GM18505 (cell line): ENCODE data around the gene TMEM37.

Experiments used
- ATAC-seq: cut with Tn5 transposase; IDR thresholded peaks from one replicate; pipeline ENCODE4 v1.9.1; 2021; ENCODE audit not compliant: unreplicated experiment
- POLR2A ChIP-seq: IDR thresholded peaks from 4 replicates; pipeline ENCODE4 v1.6.1; 2011; ENCODE audit warnings: borderline replicate concordance; ENCODE audit not compliant: insufficient read depth, insufficient read length; ENCODE audit errors: extremely low read depth

The TMEM37 gene

DNA sequence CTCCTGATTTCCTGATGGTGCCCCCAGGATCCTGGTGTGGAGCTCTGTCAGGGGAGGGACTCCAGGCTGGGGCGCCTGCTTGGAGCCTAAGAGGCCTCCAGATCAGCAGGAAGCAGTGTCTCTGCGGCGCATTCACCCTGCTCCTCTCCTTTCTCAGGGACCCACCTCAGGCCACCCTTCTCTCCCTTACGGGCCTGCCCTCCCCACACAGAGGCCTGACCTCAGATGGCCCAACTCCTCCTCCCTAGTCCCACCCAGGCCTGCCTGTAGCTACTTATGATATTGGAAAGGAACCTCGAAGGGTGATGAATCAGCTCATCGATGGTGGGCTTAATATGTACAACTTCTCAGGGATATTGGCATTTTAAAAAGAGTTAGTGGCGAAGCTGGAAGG, 10.6 kb downstream of the TMEM37 start:
- no peak for ATAC-seq
- TF ChIP-seq POLR2A = no peak

DNA sequence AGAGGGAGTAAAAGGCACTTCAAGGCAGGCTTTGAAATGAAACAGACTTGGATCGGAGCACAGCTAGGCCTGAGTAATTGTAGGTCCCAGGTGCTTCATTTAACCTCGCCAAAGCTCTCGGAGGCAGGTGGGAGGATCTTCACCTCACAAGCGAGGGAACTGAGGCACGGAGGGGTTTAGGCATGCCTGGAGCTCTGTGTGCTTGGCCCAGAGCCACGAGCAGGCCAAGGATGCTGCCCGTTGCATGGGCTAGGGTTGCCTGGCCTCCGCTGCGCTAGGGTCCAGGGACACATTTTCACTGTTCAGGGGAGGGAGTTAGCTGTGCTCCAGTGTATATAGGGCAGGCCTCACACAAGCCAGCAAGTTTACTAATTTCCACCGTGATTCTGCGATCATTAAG, 11.2 kb downstream of the TMEM37 start:
- TF ChIP-seq POLR2A = no peak
- ATAC-seq = no peak

DNA sequence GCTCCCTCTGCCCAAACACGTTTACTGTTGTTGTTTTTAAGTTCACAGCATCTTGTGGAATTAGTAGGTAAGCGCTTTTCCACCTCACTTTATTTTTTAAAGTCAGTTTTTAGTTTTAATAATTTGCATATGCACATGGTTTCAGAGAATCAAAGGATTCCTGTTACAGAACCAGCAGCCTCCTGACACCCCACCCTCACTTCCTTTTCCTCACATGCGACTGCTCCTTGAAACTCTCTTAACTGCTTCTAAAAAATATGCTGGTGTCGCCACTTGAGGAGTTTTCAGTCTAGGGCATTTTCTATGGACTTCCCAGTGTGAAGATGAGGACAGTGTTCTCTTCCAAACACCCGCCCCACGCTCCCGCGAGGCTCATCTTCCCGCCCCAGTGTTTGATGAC, 14.4 kb downstream of the TMEM37 start:
- TF ChIP-seq POLR2A = no peak
- no peak for ATAC-seq

DNA sequence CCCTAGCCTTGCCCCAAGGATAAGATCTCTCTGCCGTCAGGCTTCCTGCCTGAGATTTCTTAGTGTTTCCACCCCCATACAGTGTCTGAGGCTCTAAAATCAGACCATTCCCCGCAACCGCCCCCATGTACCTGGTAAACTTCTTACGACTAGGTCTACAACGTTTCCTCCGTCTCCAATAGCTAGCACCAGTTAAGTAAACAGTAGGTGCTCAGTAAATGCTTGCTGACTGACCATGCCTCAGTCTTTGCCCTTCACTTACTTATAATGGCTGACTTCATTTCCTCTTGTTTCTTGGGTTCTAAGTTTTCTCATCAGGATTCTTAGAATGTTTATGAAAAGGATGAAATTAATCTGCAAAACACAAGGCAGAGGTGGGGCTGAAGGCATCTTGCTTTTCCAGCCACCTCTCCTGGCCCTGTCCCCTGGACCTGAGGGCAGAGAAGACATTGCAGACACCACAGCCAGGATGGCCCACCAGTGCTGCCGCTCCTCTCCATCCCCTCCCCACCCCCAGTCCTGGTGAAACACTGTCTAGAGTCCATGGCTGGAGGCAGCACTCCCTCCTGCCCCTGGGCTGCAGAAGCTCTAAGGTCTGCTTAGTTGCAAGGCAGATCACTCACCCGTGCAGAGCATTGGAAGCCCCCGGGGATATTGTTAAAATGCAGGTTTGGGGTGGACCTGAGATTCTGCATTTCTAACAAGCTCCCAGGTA, 16.9 kb downstream of the TMEM37 start:
- ATAC-seq = no peak
- no peak for TF ChIP-seq POLR2A

DNA sequence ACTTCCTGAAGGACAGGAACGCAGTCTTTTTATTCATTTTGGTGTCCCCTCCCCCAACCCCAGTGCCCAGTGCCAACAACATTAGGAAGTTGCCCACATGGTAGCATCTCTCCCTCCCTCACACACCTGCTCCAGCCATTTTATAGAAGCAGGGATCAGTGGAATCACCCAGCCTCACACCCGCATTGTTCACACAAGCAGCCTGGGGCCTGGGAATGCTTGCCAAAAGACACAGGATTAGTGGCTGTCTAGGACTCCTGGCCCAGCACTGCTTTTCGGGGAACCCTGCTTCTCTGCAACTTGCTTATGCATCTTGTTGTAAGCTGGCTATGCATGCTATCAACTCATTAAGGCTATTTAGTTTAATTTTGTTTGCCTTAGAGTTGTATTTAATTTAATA, 17.9 kb downstream of the TMEM37 start:
- no peak for ATAC-seq

DNA sequence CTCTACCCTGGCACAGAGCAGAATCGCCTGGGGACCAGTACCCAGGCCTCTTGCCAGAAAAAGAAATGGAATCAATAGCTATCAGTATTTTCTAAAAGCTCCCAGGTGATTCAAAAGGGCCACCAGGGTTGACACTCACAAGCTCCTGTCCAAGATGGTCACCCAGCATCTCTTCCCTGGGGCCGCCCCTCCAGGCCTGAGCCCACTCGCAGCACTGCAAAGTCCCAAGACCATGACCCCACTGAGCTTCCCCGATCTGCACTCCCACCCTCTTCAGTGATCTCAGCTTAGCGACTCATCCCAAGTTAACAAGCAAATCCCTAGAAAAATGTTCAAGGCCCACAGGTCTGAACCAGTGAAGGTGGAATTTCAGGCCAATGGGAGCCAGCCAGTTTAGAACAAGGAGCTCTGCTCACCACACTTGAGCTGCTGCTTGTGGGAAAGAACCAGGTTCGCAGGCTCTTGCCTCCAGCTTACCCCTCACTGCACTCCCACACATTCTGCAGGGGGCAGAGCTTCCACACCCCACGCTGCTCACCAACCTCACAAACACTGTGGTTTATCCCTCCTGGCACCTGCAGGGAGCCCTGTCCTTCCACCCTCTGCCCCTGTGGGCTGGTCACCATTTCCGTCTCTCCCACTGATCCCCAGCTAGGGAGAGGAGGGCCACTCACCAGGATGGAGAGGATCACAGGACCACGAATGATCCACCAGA, 19.8 kb downstream of the TMEM37 start:
- TF ChIP-seq POLR2A = no peak
- no peak for ATAC-seq

More for the DNA sequence above, 17.9 kb downstream of the TMEM37 start:
- TF ChIP-seq POLR2A = no peak

DNA sequence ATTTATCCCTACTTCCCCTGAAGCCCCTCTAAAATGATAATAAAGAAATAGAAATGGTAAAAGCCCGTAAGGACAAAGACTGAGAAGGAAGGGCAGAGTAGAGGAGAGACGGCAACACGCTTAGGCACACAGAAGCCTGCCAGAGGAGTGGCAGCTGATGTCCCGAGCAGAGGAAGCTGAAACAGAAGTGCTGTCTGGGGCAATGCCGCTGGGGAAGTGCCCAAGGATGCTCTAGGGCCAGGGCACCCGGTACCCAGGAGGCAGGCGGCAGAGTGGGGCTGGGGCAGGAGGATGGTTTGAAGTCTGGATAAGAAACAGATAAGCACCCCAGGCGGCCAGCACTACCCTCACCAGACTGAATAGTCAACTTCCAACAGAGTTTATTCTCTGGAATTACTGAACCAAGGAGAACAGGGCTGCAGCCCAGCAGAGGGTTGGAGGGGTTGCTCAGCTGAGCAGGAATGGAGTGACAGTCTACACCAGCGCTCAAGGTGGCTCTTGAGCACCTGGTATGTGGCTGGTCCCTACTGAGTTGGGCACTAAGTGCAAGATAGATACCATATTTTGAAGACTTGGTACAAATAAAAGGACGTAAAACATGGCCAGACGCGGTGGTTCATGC, 22.4 kb downstream of the TMEM37 start:
- no peak for TF ChIP-seq POLR2A
- ATAC-seq = no peak

DNA sequence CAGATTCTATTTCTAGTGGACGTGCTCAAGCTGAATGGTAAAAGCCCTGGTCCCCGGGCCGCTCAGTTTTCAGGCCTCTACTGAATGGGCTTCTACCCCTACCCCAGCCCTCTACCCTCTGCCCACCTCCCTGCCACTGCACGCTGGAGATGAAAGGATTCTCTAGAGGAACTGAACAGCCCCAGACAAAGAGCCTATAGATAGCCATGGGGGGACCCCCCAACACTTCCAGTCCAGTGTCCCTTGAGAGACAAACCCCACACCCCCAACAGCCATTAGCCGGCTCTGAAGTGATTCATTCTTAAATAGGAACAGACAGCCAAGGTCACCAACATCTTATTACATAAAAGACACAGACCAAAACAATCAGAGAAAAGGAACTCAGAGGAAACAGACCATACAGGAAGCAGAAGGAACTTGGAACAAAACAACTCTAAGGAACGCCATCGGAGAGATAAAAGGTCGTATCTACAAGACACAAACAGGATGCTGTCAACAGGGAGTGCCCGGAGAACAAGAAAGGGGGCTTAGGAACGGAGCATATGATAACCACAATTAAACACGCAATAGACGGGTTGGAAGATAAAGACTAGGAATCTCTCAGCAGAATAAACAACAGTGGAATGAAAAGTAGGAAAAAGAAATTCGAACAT, 23.5 kb downstream of the TMEM37 start:
- TF ChIP-seq POLR2A = no peak

DNA sequence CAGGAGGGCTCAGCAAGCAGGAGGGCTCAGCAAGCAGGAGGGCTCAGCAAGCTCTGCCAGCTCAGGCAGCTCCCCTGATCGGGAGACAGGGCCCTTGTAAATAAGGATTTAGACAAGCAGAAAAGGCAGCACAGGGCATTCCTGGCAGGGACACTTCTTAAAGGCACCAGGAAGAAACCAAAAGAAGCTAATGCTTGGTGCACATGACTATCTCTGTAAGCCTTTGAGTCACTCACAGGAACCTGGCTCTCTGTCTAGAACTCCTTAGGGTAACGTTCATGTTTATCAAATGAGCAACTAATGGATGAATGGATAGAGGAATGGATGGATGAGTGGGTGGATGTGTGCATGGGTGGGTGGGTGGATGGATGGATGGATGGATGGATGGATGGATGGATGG, 28.4 kb downstream of the TMEM37 start:
- no peak for TF ChIP-seq POLR2A
- ATAC-seq = no peak

More for the DNA sequence above, 23.5 kb downstream of the TMEM37 start:
- no peak for ATAC-seq

DNA sequence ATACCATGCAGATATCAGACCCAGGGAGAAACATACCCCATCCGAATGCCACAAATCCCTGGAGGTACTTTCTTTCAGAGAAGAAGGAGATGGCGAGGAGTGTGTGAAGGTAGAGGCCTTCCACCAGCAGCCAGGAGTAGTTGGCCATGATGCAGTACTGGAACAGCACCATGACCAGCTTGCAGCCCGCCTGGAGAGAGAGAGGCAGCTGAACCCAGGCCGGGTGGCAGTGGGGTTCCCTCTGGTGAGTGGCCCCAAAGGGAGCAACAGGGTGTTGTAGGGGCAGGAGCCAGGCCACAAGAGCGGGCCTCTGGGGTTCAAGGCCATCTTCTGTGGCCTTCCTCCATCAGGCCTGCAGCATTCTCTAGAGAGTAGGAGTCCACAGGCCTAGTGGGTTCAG, 30.2 kb downstream of the TMEM37 start:
- TF ChIP-seq POLR2A = no peak
- ATAC-seq = no peak

DNA sequence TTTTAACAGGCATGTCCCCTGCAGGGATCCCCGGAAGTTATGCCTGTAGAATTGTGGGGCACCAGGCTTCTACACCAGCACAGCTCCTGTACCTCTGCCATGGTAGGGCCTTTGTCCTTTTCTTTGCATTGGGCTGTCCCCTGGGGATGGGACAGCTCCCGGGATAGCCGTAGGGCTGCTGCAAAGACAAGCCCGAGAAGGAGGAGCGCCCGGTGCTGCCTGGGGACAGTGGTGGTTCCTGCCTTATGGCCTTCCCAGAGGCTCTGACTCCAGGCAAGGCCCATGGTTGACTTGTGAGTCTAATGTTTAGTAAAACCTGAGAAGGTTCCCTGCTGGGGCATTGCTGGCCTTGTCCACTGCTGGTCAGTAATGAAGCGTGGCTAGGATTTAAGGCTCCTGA, 30.9 kb downstream of the TMEM37 start:
- TF ChIP-seq POLR2A = no peak
- no peak for ATAC-seq

DNA sequence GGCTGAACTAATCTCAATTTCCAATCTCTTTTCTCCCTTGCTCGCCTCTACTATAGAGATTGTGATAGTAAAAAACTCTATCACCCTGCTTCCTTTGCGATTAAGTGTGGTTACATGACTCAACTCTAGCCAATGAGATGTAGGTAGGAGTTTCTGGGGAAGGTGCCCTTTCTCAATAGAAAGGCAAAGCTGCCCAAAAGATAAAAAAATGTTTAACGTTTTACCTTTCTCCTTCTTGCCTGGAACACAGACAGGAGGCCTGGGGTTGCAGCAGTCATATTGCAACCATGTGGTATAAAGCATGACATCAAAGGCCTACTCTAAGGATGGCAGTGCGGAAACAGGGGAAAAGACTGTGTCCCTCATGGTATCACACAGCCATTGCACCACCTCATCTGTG, 31.5 kb downstream of the TMEM37 start:
- no peak for TF ChIP-seq POLR2A
- no peak for ATAC-seq

DNA sequence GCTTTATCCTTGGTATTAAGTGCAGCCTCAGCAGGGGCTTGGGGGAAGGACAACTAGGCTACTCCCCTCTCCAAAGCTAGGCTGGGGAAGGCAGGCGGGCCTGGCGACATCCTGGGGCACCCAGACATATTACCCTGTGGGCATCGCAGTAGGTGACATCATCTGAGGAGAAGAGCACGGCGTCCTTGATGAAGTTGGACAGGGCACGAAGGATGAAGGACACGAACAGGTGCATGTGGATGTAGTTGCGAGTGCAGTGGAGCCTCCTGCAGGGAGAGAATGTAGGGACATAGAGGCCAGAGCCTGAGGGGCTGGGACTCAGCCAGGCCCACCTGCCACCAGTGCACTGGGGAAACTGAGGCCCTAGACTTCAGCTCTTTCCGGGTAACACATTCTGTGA, 32.3 kb downstream of the TMEM37 start:
- TF ChIP-seq POLR2A = no peak
- ATAC-seq = no peak
